ENCODE measurements around the gene TAS2R4.
"Not testable (repeated sequence)": the region's sequence is repeated elsewhere in the genome, so short reads cannot be mapped to it uniquely, and the experiment has no call there.

- not testable (repeated sequence) for TF ChIP-seq SP1 (CRISPR knock-in tag; conservative IDR thresholded peaks at IDR 0.05); TEAD4 (CRISPR knock-in tag; IDR thresholded peaks at IDR 0.05); CTCF (IDR thresholded peaks at IDR 0.05); OVOL2 (CRISPR knock-in tag; IDR thresholded peaks at IDR 0.05; ENCODE audit: borderline replicate concordance); TEAD1 (CRISPR knock-in tag; IDR thresholded peaks at IDR 0.05); NR2C2 (CRISPR knock-in tag; IDR thresholded peaks at IDR 0.05); FOXP1 (CRISPR knock-in tag; IDR thresholded peaks at IDR 0.05; ENCODE audit: borderline replicate concordance); ZNF281 (CRISPR knock-in tag; IDR thresholded peaks at IDR 0.05)
These were observed 24.6 kb upstream of the TAS2R4 start for GRCh38 chr7:141751904-141752303.

Data from WTC11 (cell line).